Activated CD4-positive, CD25-positive, alpha-beta regulatory T cell treated with anti-CD3 and anti-CD28 coated beads, Interleukin-2, amount 50 U/mL, for 24 hours (primary cell): ENCODE results near the gene CELA3A.
"Not testable (repeated sequence)": the region's sequence is repeated elsewhere in the genome, so short reads cannot be mapped to it uniquely, and the experiment has no call there.

Experiments used
- ATAC-seq, 2 donors: fragments of 150-1000 bp; cut with Tn5 transposase; one replicate each; pipeline ENCODE4 v1.10.0; 2021; ENCODE audit warnings: mild to moderate bottlenecking in 1 of 2, moderate library complexity in 1 of 2

CELA3A gene

DNA sequence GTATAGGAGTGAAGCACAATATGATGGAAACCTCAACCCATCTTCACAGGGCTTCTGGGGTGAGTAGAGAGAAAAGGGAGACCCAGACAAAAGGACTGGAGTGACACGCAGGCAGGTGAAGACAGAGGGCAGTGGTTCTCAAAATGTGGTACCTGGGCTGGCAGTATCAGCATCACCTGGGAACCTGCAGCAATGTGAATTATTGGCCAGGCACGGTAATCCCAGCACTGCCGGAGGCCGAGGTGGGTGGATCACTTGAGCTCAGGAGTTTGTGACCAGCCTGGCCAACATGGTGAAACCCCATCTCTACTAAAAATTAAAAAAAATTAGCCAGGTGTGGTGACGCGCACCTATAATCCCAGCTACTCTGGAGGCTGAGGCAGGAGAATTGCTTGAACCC, 19.3 kb upstream of the CELA3A start:
- not testable (repeated sequence) for ATAC-seq

DNA sequence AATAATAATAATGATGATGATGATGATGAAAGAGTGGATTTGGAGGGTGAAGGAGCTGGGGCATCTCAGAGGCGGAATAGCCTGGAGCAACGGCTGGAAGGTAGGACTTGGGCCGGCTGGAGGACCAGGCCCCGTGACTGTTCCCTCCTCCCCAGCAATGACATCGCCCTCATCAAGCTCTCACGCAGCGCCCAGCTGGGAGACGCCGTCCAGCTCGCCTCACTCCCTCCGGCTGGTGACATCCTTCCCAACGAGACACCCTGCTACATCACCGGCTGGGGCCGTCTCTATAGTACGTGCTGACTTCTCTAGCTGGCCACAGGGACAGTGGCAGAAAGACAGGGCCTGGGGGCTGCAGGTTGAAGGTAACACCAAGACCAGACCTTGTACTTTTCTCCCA, 17.9 kb upstream of the CELA3A start:
- ATAC-seq = not testable (repeated sequence)

DNA sequence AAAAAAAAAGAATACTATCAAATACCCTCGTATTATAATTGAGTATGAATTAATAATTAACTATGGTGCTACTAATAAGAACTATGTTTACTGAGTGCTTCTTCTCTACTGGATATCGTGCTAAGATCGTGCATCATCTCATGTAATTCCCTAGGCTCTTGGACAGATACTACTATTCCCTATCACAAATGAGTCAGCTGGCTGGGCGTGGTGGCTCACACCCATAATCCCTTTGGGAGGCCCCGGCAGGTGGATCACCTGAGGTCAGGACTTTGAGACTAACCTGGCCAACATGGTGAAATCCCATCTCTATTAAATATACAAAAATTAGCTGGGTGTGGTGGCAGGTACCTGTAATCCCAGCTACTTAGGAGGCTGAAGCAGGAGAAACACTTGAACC, 15.6 kb upstream of the CELA3A start:
- ATAC-seq = not testable (repeated sequence)

DNA sequence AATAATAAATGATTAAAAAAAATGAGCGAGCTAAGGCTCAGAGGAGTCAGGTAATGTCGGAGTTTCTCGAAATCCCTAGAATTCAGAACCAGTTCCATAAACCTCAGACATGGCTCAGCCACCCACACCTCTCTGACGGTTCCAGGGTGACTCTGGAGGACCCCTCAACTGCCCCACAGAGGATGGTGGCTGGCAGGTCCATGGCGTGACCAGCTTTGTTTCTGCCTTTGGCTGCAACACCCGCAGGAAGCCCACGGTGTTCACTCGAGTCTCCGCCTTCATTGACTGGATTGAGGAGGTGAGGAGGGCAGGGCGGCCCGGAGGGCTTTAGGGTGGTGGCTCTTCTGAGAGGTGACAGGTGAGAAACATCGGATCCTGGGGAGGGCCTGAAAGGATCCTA, 15.1 kb upstream of the CELA3A start:
- ATAC-seq = not testable (repeated sequence)

DNA sequence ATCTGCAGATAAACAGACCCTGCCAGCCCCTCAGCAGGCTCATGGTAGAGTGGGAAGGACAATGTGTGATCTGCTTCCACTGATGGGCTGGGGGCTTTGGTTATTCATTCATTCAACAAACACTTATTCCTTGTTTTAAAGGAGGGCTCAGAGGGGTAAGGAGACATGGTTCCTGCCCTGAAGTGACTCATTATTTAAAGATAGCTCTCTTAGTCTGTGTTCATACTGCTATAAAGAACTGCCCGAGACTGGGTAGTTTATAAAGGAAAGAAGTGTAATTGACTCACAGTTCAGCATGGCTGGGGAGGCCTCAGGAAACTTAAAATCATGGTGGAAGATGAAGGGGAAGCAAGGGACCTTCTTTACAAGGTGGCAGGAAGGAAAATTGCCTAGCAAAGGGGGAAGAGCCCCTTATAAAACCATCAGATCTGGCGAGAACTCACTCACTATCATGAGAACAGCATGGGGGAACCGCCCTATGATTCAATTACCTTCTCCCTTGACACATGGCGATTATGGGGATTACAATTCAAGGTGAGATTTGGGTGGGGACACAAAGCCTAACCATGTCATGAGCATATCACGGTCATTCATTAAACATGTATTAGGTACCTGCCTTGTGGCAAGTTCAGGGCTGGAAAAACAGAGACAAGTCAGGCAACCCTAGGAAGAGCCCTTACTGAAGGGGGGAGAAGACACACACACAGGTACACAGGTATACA, 11.6 kb upstream of the CELA3A start:
- not testable (repeated sequence) for ATAC-seq

DNA sequence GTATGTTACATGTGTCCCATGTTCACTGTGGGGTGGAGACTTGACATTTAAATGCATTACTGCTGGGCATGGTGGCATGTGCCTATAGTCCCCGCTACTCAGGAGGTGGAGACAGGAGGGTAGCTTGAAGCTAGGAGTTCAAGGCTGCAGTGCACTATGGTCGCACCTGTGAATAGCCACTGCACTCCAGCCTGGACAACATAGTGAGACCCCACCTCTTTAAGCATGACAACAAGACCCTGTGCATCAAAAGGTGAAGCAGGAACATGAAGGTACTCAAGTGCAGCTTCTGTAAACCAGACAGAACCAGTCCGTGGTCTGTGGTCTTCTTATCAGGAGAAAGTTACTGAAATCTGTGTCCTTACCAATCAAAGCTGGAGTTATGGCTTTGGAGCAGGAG, 9.3 kb upstream of the CELA3A start:
- not testable (repeated sequence) for ATAC-seq

DNA sequence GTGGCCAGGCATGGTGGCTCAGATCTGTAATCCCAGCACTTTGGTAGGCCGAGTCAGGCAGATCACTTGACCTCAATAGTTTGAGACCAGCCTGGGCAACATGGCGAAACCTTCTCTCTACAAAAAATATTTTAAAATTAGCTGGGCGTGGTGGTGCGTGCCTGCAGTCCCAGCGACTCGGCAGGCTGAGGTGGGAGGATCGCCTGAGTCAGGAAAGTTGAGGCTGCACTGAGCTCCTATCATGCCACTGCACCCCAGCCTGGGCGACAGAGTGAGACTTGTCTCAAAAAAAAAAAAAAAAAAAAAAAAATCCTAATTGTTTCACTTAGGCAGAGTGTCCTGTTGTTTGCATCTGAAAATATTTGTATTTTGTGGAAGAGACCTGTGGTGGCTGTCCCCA, 6.7 kb upstream of the CELA3A start:
- ATAC-seq = not testable (repeated sequence)

DNA sequence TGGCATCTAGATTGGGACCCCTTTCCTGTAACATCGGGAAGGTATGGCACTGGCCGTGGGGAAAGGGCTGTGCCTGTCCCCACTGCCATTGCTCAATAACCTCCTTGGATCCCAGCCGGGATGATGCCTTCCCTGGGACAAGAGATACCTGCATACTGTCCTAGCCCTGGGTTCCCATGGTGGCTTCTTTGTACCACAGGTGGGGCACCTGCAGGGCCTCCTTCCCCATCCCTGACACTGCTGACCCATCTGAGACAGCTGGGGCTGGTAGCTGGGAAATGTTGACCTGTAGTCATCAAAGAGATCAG, 4.8 kb upstream of the CELA3A start:
- ATAC-seq = not testable (repeated sequence)

DNA sequence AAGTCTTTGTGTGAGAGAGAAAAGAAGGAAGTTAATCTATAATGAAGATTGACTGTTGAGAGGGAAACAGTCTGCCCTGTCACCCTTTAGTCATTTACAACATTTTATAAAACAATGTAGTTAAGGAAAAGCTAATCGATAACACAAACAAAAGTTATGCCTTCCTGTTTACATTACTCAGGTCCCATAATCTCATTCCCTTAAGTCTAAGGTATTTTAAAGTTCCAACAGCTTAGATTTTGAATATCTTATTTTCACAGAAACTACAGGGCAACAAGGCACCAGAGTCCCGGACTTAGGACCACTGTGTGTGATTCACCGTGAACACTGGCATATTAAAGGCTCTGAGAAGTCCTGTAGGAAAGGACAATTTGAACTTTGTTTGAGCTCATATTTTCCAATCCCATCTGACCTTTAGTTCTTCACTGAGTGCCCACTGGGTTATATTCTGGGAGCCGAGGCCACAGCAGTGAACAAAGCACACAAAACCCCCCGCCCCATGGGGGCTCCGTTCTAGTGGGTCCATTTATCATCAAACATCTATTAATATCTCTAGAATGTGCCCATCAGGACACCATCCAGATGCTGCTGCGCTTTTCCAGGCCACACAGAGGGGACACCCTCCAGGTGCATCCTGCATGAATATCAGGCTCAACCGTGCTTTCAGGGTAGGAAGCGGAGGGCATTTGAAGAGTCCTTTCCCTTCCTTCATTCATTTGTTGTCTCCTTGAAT, 3.4 kb upstream of the CELA3A start:
- ATAC-seq = not testable (repeated sequence)

DNA sequence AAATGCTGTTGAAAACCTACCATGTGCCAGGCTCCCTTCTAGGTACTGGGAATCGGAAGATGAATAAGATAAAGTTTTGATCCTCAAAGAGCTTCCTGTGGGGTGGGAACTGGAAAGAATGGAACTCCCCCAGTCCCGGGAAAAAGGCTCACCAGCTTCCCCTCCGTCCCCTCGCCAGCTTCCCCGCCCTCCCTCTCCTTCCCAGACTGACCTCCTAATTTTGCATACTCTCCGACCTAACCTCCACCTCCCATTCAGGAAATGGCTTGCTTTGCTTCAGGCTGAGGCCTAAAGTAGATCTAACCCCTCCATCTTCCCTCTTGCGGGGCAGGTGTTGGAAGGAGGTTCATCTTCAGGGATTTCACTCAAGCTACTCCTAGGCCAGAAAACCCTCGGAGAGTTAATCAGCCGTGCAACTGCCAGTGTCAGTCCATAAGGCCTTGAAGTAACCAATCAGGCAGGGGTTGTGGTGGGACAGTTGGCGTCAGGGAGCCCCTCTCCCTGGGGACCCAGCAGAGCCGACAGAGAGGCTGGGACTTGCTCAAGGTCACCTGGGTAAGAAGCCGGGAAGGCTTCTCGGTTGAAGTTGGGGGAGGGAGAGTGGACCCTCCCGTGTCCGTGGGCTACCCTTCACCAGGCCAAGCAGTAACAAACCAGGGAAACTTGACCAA, 2.7 kb upstream of the CELA3A start:
- ATAC-seq = not testable (repeated sequence)

DNA sequence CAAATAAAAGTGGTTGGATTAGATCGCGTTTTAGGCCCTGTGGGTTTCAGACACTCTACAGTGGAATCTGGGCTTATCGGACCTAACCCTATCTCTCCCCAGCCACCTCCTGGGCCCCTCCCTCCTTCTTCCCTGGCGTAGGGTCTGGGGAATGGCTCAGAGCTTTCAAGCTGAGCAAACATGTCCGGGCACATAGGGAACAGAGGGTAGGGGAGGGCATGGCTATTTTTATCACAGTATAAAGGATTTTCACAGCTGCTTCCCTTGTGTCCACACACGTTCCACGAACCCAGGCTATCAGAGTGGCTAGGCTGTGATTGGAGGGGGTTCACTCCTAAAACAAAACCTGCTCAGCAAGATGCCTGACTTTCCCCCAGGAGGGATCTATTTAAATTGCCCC, 1.8 kb upstream of the CELA3A start:
- not testable (repeated sequence) for ATAC-seq

DNA sequence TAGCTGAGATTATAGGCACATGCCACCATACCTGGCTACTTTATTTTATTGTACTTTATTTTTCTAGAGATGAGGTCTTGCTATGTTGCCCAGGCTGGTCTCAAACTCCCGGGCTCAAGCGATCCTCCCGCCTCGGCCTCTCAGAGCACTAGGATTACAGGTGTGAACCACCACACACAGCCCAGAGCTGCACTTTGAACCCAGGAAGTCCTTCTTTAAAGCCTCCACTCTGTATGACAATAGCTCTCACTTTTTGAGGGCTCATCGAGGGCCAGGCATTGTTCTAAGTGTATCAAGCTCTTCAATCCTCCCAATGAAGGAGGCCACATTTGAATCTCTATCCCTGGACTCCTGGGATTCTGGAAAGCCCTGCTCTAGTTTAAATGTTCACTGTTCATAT, 1.0 kb downstream of the CELA3A start:
- ATAC-seq = not testable (repeated sequence)

DNA sequence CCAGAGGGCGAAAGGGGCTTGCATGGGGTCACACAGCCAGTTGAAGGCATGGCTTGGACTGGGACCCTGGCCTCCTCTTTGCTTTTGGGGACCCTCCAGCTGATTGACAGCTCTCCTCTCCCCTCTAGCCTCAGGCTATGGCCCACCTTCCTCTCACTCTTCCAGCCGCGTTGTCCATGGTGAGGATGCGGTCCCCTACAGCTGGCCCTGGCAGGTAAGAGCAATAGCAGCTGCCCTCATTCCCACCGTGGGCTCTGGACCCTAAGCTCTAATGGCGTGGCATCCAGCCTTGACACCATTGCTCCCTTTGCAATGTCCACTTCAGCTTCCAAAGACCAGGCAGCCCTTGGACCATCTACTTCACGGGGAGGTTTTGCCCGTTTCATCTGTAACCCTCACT, 1.4 kb downstream of the CELA3A start:
- ATAC-seq = not testable (repeated sequence)

DNA sequence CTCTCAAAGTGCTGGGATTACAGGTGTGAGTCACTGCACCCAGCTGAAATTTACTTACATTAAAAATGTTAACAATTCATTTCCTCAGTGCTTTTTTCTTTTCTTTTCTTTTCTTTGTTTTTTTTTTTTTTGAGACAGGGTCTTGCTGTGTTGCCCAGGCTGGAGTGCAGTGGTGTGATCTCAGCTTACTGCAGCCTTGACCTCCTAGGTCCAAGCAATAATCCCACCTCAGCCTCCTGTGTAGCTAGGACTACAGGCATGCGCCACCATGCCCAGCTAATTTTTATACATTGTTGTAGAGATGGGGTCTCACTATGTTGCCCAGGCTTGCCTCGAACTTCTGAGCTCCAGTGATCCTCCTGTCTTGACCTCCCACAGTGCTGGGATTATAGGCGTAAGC, 2.5 kb downstream of the CELA3A start:
- ATAC-seq = not testable (repeated sequence)

DNA sequence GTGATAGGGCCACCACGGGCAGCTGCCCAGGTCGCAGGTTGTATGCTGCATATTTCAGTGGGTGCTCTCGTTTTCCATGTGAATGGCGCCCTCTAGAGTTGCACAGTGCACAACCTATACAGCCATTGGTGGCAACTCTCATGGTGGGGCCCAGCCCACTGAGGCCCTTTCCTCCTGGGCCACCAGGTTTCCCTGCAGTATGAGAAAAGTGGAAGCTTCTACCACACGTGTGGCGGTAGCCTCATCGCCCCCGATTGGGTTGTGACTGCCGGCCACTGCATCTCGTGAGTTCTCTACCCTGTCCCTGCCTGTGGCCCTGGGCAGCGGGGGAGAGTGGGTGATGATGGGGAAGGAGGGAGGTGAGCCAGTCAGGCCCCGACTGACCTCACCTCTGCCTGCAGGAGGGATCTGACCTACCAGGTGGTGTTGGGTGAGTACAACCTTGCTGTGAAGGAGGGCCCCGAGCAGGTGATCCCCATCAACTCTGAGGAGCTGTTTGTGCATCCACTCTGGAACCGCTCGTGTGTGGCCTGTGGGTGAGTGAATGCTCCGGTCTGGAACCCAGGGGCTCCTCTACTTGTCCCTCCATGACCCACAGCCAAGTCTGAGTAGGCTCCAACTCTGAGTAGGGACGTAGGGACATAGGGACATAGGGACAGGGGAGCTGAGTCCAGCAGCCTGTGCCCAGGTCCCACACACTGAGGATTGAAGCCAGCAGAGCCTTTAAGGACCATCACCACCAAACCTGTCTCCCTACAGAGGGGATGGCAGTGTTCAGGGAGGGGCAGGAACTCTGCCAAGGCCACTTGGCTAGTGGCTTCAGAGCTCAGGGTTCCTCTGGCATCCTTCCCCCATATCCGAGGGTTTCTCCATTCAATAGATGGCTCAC, 4.0 kb downstream of the CELA3A start:
- ATAC-seq = not testable (repeated sequence)

DNA sequence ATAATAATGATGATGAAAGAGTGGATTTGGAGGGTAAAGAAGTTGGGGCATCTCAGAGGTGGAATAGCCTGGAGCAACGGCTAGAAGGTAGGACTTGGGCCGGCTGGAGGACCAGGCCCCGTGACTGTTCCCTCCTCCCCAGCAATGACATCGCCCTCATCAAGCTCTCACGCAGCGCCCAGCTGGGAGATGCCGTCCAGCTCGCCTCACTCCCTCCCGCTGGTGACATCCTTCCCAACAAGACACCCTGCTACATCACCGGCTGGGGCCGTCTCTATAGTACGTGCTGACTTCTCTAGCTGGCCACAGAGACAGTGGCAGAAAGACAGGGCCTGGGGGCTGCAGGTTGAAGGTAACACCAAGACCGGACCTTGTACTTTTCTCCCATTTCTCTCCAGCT, 5.3 kb downstream of the CELA3A start:
- ATAC-seq = not testable (repeated sequence)

DNA sequence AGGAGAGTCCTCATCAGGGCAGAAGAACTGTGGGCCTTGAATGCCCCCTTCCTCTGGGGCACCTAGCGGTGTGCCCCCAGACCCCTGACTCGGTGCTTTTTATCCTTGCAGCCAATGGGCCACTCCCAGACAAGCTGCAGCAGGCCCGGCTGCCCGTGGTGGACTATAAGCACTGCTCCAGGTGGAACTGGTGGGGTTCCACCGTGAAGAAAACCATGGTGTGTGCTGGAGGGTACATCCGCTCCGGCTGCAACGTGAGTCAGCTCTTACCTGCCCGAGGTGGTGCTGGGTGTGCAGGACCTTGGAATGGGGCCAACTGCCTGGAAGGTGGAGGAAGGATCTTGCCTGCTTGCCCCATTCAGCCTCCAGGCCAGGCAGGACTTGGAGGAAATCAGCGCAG, 5.8 kb downstream of the CELA3A start:
- ATAC-seq = not testable (repeated sequence)

DNA sequence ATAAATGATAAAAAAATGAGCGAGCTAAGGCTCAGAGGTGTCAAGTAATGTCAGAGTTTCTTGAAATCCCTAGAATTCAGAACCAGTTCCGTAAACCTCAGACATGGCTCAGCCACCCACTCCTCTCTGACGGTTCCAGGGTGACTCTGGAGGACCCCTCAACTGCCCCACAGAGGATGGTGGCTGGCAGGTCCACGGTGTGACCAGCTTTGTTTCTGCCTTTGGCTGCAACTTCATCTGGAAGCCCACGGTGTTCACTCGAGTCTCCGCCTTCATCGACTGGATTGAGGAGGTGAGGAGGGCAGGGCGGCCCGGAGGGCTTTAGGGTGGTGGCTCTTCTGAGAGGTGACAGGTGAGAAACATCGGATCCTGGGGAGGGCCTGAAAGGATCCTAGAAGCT, 8.1 kb downstream of the CELA3A start:
- ATAC-seq = not testable (repeated sequence)

DNA sequence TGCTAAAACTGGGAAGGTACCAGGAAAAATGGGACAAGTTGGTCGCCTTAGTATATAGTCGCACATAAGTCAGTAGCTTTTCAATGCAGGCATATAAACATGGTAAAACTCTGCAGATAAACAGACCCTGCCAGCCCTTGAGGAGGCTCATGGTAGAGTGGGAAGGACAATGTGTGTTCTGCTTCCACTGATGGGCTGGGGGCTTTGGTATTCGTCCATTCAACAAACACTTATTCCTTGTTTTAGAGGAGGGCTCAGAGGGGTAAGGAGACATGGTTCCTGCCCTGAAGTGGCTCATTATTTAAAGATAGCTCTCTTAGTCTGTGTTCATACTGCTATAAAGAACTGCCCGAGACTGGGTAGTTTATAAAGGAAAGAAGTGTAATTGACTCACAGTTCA, 11.3 kb downstream of the CELA3A start:
- not testable (repeated sequence) for ATAC-seq

DNA sequence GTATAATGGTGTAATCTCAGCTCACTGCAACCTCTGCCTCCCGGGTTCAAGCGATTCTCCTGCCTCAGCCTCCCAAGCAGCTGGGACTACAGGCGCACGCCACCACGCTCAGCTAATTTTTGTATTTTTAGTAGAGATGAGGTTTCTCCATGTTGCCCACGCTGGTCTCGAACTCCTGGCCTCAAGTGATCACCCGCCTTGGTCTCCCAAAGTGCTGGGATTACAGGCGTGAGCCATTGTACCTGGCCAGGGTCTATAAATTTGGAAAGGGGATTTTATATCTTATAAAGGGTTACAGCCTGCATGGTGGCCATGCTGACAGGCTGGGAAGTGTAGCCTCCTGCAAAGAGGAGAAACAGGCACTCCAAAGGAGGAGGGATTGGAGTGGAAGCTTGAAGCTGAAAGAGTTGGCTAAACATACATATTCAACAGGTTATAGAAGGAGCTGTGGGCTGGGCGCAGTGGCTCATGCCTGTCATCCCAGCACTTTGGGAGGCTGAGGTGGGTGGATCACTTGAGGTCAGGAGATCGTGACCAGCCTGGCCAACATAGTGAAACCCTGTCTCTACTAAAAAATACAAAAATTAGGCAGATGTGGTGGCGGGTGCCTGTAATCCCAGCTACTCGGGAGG, 13.2 kb downstream of the CELA3A start:
- not testable (repeated sequence) for ATAC-seq

DNA sequence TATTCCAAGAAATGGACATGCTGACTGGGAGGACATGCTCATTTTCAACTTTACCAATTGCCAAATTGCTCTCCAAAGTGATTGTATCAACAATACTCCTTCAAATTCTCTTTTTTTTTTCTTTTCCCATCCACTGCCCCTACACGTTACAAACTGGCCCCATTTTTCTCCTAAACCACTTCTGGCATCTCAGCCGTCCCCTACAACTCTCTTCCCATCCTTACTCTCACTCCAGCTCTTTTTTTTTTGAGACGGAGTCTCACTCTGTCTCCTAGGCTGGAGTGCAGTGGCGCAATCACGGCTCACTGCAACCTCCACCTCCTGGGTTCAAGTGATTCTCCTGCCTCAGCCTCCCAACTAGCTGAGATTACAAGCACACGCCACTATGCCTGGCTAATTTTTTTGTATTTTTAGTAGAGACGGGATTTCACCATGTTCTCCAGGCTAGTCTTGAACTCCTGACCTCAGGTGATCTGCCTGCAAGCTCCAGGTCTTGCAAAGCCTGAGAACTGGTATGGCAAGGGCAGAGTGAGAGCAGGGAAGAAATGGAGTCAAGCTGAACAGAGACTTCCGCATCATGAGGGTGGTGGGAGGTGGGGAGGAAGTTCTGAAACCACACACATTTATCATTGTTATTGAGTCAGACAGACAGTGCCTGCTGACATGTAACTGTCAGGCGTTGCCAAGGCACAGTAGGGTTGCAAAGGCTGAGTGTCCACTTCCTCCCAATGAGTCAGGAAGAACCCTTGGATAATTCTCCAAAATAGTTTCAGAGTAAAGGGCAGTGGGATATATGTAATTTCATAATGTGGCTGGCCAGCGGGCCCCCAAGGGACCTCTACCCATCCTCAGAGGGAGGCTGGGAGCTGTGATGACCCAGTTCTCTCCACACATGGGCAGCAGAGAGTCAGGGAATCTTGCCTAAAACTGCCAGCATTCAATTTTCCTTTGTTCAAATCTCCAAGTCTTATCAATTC, 17.4 kb downstream of the CELA3A start:
- ATAC-seq = peak; percentile 99 to 100
